PC-9 (cell line): ENCODE results near the gene DNM3. TPM values are rescaled to one million over a fixed set of nuclear protein-coding genes. Genes with fewer than 3 reads are reported as not detected.

Experiments
- BruUV-seq: library from RNA; stranded (reverse); fragments of 400-500 nt; replicated peaks from 2 replicates; lab custom pipeline; 2021; lab: Mats Ljungman, UMichigan
- CTCF ChIA-PET: fragments of 300-600 bp; sonication (Branson Sonifier 250); formaldehyde crosslinking; loops from one replicate; lab custom pipeline; 2022; ENCODE audit warnings: antibody characterized with exemption; lab: Charles Lee
- POLR2A ChIA-PET: fragments of 300-600 bp; sonication (Branson Sonifier 250); formaldehyde crosslinking; loops from one replicate; lab custom pipeline; 2022; ENCODE audit warnings: antibody characterized with exemption; ENCODE audit not compliant: unreplicated experiment; lab: Charles Lee
- DNase-seq, 2 experiments: peaks; one replicate each; pipeline versions ENCODE4 v3.0.0 to v3.0.0-alpha.2; 2015 to 2022; ENCODE audit warnings: mixed read lengths in 1 of 2
- H2AFZ ChIP-seq: fragments of 200-600 bp; sonication (generic); 2 replicates; pipeline ENCODE4 v1.8.1; 2017; ENCODE audit warnings: antibody characterized with exemption
- H3F3A ChIP-seq: fragments of 200-600 bp; sonication (generic); 2 replicates; pipeline ENCODE4 v1.8.1; 2017; ENCODE audit warnings: antibody characterized with exemption, mild to moderate bottlenecking, low read depth; ENCODE audit not compliant: insufficient read depth
- H3K27ac ChIP-seq: fragments of 200-600 bp; sonication (generic); 2 replicates; pipeline ENCODE4 v1.6.1; 2016; ENCODE audit warnings: mixed run types
- H3K27me3 ChIP-seq: fragments of 200-600 bp; sonication (generic); 2 replicates; pipeline ENCODE4 v1.6.1; 2016; ENCODE audit warnings: low read depth, mixed run types; ENCODE audit not compliant: insufficient read depth
- H3K36me3 ChIP-seq: fragments of 200-600 bp; sonication (generic); 2 replicates; pipeline ENCODE4 v1.6.1; 2016; ENCODE audit warnings: low read depth, mixed run types
- H3K4me1 ChIP-seq: fragments of 200-600 bp; sonication (generic); replicated peaks from 2 replicates; pipeline ENCODE4 v1.6.1; 2016; ENCODE audit warnings: mixed run types; ENCODE audit not compliant: insufficient read depth
- H3K4me2 ChIP-seq: fragments of 200-600 bp; sonication (generic); 2 replicates; pipeline ENCODE4 v1.6.1; 2017; ENCODE audit warnings: mixed run types
- H3K4me3 ChIP-seq: fragments of 200-600 bp; sonication (generic); 2 replicates; pipeline ENCODE4 v1.6.1; 2016; ENCODE audit warnings: mixed run types
- H3K79me2 ChIP-seq: fragments of 200-600 bp; sonication (generic); 2 replicates; pipeline ENCODE4 v1.6.1; 2017; ENCODE audit warnings: low read depth, mixed run types
- H3K9me2 ChIP-seq: fragments of 200-600 bp; sonication (generic); 2 replicates; pipeline ENCODE4 v1.8.1; 2017; ENCODE audit warnings: mild to moderate bottlenecking; ENCODE audit not compliant: insufficient read depth
- H3K9me3 ChIP-seq: fragments of 200-600 bp; sonication (generic); 2 replicates; pipeline ENCODE4 v1.8.1; 2016; ENCODE audit warnings: low read depth; ENCODE audit not compliant: insufficient read depth
- H4K20me1 ChIP-seq: fragments of 200-600 bp; sonication (generic); 2 replicates; pipeline ENCODE4 v1.8.1; 2017; ENCODE audit not compliant: insufficient read depth
- EZH2 ChIP-seq: fragments of 200-600 bp; sonication (generic); IDR thresholded peaks from 2 replicates; pipeline ENCODE4 v1.8.0; 2017; ENCODE audit warnings: antibody characterized with exemption, low read depth
- intact Hi-C: fragments of 100-400 bp; cut with micrococcal nuclease; formaldehyde crosslinking; loops from one replicate; pipeline ENCODE4 v1.10.0; 2022; ENCODE audit not compliant: unreplicated experiment
- total RNA-seq: library from RNA; stranded (reverse); gene quantifications from 2 replicates; pipeline ENCODE4 v1.2.3, GENCODE V29; 2021
- TF ChIP-seq, protein P1 (sequence below): fragments of 200-600 bp; sonication (generic); conservative IDR thresholded peaks from 2 replicates; pipeline ENCODE4 v1.6.1; 2017; ENCODE audit warnings: mixed run types, antibody characterized with exemption, mild to moderate bottlenecking, moderate library complexity

The DNM3 gene
- total RNA-seq, 1 experiment from 2014 or later = 1.7 TPM

DNA sequence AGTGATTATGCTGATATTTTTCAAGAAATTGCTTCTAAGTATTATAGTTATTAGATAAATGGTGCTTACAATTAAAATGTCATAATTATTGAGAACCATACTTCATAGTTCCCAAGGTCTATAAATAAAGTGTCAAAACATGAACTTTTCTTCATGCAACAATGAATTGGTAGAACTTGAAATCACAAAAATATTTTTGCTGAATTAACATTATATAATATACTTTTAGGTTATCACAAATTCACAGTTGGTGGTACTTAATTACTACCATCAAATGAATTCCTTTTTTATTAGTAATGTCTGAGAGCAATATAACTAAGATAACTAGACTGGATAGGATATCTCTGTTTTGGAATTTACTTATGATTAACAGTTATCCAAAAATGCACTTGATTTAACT is 4.7 kb downstream of the DNM3 start:
- no peak overlapping the region for H2AFZ ChIP-seq
- TF ChIP-seq EZH2 = no peak
- TF ChIP-seq, protein P1, sequence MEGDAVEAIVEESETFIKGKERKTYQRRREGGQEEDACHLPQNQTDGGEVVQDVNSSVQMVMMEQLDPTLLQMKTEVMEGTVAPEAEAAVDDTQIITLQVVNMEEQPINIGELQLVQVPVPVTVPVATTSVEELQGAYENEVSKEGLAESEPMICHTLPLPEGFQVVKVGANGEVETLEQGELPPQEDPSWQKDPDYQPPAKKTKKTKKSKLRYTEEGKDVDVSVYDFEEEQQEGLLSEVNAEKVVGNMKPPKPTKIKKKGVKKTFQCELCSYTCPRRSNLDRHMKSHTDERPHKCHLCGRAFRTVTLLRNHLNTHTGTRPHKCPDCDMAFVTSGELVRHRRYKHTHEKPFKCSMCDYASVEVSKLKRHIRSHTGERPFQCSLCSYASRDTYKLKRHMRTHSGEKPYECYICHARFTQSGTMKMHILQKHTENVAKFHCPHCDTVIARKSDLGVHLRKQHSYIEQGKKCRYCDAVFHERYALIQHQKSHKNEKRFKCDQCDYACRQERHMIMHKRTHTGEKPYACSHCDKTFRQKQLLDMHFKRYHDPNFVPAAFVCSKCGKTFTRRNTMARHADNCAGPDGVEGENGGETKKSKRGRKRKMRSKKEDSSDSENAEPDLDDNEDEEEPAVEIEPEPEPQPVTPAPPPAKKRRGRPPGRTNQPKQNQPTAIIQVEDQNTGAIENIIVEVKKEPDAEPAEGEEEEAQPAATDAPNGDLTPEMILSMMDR = no peak
- no peaks in the 10 kb centered on the region for H3F3A ChIP-seq
- no peaks in the 10 kb centered on the region for H3K36me3 ChIP-seq
- ChIA-PET CTCF (no interaction called here), POLR2A (no interaction called here)
- DNase-seq = no peak
- no peaks in the 10 kb centered on the region for H3K4me1 ChIP-seq
- no peak overlapping the region for H3K4me2 ChIP-seq
- H3K79me2 ChIP-seq = no peaks in the 10 kb centered on the region
- intact Hi-C loops = no loop called here
- no TSS peak for BruUV-seq
- H3K27me3 ChIP-seq = peaks cover 1% of the 10 kb centered on the region; the same call in 1 of the 2 replicates
- H3K4me3 ChIP-seq = no peak overlapping the region
- H3K27ac ChIP-seq = no peak overlapping the region
- no peaks in the 10 kb centered on the region; the same call in 1 of the 2 replicates for H3K9me3 ChIP-seq
- no peaks in the 10 kb centered on the region for H4K20me1 ChIP-seq
- no peaks in the 10 kb centered on the region for H3K9me2 ChIP-seq

DNA sequence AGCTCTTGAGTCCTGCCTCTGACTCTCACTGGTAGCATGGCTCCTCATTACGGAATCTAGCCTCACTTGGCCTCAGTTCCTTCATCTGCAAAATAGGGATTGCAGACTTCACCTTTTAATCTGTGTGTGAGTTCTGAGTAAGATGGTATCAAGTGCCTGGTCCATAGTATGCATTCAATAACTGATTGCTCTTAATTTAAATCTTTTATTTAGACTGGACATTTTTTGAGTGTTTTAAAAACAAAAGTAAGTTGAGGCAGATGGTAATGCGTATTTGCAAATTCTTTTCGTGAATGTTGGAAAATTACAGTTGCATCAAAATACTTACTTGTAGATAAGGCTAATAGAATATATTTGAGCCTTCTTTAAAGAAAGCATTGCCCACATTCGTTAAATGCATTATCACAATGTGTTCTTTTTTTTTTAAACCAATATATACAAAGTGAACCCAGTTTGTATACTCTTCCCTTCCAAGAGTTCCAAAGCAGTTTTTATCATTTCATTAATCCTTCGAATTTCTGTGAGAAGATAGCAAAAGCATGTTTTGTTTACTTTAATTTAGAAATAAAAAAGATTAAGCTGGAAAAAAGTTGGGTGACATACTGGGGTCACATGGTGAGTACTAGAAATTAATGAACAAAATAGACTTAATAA is 8.1 kb downstream of the DNM3 start:
- intact Hi-C loops = no loop called here
- no peaks in the 10 kb centered on the region for H3K27me3 ChIP-seq
- H3K27ac ChIP-seq = no peak overlapping the region
- no peaks in the 10 kb centered on the region for H3K79me2 ChIP-seq
- POLR2A ChIA-PET = no interaction called here
- H3K36me3 ChIP-seq = no peaks in the 10 kb centered on the region
- TF ChIP-seq, protein P1 = no peak
- no peak for TF ChIP-seq EZH2
- CTCF ChIA-PET = no interaction called here
- no peaks in the 10 kb centered on the region for H3K4me1 ChIP-seq
- no peaks in the 10 kb centered on the region for H3K9me2 ChIP-seq
- no peak overlapping the region for H3K4me2 ChIP-seq
- no TSS peak for BruUV-seq
- H3F3A ChIP-seq = no peaks in the 10 kb centered on the region
- no peaks in the 10 kb centered on the region for H4K20me1 ChIP-seq
- no peaks in the 10 kb centered on the region for H3K9me3 ChIP-seq
- no peak overlapping the region for H2AFZ ChIP-seq
- DNase-seq = no peak
- H3K4me3 ChIP-seq = no peak overlapping the region

DNA sequence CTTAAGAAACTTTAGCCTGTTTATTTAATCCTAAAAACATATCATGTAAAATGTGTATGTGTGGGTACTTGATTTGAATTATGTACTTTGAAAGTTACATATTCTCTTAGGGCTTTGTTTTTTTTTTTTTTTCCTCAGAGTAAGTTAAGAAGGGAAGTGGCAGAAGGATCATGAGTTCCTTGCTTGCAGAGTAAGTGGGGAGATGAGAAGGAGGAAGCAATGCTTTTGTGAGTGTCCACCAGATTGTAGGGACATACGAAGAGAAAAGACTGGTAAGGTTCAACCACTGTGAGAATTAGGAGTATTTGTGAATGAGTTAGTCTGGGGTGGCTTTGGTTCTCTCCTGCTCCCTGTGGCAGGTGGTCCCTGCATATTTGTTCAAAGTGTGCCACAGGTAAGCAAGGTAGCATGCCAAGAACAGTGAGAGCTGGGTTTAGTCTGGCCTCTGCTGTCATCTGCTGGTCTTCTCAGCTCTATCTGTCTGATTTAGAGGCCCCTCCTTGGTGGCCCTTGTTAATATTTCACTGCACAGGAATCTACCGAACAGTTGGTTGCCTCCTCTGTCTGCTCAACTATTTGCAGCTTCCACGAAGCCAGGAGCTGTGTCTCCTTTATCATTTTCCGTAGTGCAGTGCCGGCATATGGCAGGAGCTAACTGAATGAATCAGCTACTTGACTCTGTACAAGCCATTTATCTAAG is 9.5 kb downstream of the DNM3 start:
- Histone ChIP-seq H3K79me2 (no peaks in the 10 kb centered on the region), H2AFZ (no peak overlapping the region), H3K27ac (no peak overlapping the region), H3K27me3 (no peaks in the 10 kb centered on the region), H3F3A (no peaks in the 10 kb centered on the region), H3K4me3 (no peak overlapping the region), H3K9me3 (no peaks in the 10 kb centered on the region), H4K20me1 (no peaks in the 10 kb centered on the region), H3K36me3 (no peaks in the 10 kb centered on the region), H3K4me2 (no peak overlapping the region), H3K4me1 (no peaks in the 10 kb centered on the region), H3K9me2 (no peaks in the 10 kb centered on the region)
- TF ChIP-seq, protein P1 = no peak
- TF ChIP-seq EZH2 = no peak
- ChIA-PET CTCF (no interaction called here), POLR2A (no interaction called here)
- no TSS peak for BruUV-seq
- intact Hi-C loops = no loop called here
- DNase-seq = no peak
